Measurements from ENCODE around the gene VPS33A.
"Not testable (repeated sequence)": the region's sequence is repeated elsewhere in the genome, so short reads cannot be mapped to it uniquely, and the experiment has no call there.

Gene VPS33A

DNA sequence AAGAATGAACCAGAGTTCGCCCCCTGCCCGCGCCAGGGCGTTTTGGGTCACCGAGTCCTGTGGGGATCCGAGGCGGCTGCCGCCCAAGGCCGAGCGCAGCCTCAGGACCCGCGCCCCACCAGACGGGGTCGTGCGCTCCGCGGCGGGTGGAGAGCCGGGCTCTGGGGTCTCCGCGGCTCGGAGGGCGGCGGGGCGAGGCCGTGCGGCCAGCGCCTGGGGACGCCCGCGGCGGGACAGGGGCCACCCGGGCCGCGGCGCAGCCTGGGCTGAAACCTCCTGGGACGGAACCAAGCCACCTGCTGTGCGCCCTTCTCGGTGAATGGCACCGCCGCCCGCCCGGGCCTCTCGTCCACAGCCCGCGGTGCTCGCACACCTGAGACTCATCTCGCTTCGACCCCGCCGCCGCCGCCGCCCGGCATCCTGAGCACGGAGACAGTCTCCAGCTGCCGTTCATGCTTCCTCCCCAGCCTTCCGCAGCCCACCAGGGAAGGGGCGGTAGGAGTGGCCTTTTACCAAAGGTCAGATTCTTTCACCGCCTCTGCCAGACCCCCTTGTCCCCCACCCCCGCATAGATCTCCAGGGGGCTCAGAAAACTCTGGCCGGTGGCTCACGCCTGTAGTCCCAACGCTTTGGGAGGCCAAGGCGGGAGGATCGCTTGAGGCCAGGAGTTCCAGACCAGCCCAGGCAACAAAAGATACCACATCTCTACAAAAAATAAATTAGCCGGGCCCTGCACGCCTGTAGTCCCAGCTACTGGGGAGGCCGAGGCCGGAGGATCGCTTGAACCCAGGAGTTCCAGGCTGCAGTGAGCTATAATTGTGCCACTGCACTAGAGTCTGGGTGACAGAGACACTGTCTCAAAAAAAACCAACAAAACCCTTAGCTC lies 61.9 kb downstream of the VPS33A start:
- no peak for DNase-seq (ENCODE audit: low read depth in 3 of 3)

DNA sequence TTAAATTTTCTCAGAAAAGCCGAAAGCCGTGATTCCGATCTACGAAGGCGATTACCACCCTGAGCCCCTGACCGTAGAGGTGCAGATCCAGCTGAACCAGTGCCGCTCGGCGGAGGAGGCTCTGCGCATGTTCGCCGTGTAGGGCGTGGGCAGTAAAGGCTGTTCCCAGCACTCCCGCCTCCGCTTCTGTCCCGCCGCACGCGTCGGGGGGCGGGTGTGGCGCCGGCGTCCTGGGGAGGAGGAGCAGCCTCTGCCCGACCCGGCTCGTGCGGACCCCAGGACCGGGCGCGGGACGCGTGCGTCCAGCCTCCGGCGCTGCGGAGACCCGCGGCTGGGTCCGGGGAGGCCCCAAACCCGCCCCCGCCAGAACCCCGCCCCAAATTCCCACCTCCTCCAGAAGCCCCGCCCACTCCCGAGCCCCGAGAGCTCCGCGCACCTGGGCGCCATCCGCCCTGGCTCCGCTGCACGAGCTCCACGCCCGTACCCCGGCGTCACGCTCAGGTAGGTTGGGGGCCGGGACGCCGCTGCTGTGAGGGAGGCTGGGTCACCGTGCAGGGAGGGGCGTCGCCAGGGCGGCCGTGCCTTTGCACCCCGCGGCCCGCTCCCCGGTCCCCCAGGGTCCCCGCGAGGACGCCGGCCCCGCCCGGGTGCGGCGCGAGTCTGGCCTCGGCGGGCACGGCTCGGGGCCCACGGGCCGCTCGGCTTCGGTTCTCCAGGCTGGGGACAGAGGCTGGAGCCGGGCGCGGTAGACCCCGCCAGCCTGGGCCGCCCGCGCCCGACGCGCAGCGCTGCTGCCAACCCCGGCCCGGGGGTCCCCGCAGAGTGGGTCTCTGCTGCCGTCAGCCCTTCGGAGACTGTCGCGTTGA lies 62.8 kb downstream of the VPS33A start, which contains the start of gene B3GNT4:
TSS of gene B3GNT4 (plus strand) at position 409 of the 866 bp plus-strand sequence. CDS start 910 bp downstream, outside the sequence.
- DNase-seq (ENCODE audit: low read depth in 3 of 3): peak; percentile 23 to 72 (median 29)

DNA sequence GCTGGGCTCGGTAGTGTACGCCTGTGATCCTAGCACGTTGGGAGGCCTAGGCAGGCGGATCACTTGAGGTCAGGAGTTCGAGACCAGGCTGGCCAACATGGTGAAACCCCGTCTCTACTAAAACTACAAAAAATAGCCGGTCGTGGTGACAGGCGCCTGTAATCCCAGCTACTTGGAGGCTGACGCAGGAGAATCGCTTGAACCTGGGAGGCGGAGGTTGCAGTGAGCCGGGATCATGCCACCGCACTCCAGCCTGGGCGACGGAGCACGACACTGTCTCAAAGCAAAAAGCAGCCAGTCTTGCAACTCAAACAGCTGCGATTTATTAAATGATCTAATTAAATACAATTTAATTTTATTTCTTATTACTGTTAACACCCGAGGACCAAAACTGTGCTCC lies 63.5 kb downstream of the VPS33A start:
- not testable (repeated sequence) for DNase-seq (ENCODE audit: low read depth in 3 of 3)

DNA sequence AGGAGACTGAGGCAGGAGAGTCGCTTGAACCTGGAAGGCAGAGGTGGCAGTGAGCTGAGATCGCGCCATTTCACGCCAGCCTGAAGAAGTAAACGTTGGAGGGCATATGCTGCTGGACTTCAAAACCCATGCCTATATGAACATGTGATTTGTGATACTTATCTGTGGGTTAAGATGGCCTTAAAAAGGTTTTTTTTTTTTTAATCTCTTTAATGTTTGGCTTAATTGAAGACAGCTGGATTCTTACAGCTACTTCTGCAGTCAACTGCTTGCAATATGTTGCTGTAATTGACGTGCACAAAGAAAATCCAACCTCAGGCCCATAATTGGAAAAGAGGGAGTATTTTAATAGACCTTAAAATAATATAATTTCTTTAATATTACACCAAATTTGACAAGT lies 64.3 kb downstream of the VPS33A start:
- no peak for DNase-seq (ENCODE audit: low read depth in 3 of 3)

DNA sequence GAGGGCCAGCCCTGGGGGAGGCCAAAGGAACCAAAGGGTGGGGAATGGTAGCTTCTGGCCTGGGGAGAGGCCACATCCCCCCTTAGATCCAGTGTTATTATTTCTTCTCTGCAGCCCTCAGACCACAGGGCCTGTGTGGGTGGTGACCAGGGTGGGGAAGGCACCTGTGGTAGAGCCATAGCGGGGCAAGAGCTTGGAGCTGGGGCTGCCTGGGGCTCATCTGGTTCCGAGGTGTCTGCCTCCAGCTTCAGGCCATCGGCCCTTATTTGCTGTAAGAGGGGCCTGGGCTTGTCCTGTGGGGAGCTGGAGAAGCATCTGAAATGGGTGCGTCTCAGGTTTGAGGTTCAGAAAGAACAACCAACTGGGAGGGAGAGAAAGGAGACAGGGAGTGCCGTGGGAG lies 64.9 kb downstream of the VPS33A start:
- no peak for DNase-seq (ENCODE audit: low read depth in 3 of 3)

DNA sequence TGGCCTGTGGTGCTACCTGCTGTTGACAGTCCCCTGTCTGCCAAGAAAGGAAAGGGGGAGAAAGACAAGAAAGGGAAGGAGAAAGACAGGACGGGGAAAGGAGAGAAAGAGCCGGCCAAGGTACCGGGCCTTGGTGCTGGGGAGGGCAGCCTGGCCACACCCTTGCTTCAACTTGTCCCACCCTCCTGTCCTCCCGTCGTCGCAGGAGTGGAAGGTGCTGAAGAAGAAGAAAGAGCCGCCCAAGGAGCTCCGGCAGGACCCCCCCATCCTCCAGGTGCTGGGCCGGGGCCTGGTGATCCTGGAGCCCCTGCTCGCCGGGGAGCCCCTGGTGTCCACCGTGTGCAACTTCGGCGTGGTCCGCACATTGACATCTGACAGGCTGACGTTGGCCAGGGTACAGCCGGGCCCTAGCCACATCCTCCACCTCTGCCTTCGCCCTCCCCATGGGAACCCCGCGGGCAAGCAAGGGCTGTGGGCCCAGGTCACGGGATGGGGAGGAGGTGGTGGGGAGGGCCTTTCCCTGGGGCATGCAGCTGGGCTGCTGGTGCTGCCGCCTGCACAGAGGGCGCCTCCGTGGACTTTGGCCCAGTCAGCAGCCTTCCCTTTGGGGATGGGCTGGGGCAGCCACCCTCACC lies 65.6 kb downstream of the VPS33A start:
- no peak for DNase-seq (ENCODE audit: low read depth in 3 of 3)

DNA sequence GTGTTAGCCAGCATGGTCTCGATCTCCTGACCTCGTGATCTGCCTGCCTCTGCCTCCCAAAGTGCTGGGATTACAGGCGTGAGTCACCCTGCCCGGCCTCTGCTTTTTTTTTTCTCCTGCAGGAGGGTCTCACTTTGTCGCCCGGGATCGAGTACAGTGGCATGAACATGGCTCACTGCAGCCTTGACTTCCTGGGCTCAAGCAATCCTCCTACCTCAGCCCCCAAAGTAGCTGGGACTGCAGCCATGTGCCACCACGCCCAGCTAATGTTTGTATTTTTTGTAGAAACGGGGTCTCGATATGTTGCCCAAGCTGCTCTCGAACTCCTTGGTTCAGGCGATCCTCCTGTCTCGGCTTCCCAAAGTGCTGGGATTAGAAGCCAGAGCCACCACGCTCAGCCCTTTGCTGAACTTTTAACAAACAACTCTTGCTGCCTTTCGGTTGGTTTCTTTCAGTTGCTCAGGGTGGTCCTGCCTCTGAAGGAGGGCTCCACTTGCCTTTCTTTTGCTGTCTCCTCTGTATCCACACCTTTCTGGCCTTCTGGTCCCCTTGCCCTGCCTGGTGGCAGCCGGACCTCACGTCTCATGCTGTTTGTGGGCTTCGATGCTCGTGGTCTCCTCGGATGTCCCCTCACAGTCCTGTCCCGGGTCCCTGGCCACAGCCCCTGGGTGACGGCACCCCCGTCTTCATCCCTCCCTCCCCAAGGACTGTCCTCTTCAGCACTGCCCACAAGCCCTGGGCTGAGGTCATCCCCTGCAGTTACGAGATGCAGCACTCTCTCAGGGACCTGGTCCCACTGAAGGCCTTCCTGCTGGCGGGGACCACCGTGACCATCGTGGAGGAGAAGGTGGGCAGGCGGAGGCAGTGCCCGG lies 66.6 kb downstream of the VPS33A start:
- no peak for DNase-seq (ENCODE audit: low read depth in 3 of 3)

DNA sequence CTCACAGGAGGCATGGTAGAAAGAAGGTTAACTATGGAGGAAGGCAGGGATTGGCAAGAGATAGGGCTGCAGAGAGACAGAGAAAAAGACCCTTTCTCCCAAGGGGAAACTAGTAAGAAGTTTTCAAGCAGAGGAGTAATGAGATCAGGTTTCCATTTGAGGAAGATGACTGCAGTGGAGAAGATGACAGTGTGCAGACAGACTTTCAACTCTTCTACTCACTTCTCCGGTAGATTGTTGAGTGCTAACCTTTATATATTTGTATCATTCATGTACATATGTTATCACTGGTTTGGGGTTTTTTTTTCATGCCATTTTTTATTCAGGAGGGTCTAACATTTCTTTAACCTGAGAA lies 68.7 kb downstream of the VPS33A start:
- no peak for DNase-seq (ENCODE audit: low read depth in 3 of 3)

DNA sequence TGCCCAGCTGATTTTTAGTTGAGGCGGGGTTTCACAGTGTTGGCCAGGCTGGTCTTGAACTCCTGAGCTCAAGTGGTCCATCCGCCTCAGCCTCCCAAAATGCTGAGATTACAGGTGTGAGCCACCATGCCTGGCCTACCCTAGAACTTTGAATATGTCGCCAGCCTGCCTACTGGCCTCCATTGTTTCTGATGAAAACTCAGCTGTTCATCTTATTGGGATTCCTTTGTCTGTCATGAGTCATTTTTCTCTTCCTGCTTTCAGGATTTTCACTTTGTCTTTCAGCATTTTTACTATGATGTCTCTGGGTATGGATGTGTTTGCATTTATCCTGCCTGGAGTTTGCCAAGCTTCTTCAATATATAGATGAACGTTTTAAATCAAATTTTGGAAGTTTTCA lies 70.9 kb downstream of the VPS33A start:
- DNase-seq (ENCODE audit: low read depth in 3 of 3): no peak

DNA sequence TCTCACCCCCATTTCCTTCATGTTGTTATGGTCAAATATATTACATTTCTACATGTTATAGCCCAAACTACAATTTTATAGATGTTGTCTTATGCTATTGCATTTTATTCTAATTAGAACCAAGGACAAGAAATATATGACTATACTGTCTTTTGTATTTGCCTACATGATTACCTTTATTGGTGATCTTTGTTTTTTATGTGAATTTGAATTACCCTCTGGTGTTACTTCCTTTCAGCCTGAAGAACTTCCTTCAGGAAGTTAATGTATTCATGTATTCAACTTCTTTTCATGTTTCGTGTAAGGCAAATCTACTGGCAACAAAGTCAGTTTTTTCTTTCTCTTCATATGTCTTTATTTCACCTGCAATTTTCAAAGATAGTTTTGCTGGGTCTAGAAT lies 71.5 kb downstream of the VPS33A start:
- DNase-seq (ENCODE audit: low read depth in 3 of 3): no peak

DNA sequence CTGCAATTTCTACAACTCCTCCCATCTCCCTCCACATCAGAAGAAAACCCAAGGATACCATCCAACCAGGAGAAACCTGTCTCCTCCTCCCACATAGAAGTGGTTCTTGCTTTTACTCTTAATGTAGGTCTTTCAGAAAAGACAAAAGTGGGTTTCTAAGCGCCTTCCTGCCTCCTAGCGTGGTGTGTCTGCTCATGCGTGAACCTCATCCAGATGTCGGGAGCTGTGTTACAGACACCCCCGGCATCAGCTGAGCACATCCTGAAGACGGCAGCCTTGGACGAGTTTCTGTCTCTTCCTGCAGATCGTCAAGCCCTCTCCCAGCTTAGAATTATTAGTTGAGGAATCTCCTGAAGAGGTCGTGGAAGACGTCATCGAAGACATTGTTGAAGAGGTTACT lies 73.9 kb downstream of the VPS33A start:
- no peak for DNase-seq (ENCODE audit: low read depth in 3 of 3)

DNA sequence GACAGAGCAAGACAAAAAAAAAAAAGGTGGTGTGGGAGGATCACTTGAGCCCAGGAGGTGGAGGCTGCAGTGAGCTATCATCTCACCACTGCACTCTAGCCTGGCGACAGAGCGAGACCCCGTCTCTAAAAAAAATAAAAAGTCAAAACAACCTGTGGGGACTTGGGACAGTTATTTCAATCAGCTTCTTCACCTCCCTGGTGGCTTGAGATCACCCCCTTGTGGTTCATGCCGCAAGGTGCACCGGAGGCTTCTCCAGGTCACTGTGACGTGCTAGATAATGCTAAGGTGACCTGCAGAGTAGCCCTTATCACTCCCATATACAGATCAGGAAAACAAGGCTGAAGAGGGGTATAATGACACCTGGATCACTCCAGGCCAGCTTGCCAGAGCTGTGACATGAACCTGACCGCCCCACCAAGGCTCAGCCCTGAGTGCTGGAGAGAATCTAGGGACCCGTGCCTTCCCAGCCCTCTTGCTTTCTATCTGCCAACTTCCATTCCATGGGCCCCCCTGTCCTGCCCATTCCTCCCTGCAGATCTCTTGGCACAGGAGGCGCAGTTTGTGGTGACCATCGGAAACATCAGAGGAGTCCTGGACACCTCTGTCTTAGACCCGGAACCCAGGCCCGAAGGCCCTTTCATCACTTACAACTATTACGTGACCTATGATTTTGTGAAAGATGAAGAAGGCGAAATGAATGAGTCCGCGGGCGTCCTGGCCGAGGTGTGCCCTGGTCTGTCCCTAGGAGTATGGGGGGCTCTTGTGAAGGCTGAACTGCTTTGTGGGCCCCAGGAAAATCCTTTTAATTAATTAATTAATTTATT lies 75.2 kb downstream of the VPS33A start:
- peak; percentile 25 to 68 (median 58) for DNase-seq (ENCODE audit: low read depth in 3 of 3)

DNA sequence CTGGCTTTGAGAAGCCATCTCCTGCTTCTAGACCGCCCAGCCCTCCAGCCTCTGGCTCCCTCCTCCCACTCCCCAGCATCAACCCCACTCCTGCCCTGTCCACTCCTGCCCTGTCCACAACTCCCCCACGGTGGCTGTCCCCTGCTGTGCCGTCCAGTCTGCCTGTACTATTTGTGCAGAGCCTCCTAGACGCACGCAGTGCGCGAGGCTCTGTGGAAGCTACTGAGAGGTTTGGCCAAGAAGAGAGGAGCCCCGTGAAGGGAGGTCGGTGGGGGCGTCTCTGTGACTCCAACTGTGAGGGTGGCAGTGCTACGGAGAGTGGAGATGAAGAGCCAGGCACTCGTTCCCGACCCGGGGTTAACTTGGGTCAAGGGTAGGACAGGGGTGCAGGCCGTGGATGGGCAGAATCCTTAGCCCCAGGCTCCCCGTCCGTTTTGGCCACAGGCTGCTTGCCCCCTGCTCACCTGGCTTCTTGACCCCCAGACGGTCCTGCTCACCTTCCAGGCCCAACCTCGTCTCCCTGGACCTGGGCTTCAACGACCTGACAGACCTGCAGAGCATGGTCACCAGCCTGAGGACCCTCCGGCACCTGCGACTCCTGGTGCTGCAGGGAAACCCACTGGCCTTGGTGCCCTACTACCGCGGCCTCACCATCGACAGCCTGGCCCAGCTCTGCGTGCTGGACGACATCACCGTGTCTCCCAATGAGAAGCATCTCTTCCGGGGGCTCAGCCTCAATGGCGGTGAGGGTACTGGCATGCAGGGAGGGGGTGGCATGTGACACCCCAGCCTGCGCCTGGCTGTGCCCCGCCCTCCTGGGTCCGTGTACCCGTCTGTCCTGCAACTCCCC lies 76.4 kb downstream of the VPS33A start:
- DNase-seq (ENCODE audit: low read depth in 3 of 3): no peak

DNA sequence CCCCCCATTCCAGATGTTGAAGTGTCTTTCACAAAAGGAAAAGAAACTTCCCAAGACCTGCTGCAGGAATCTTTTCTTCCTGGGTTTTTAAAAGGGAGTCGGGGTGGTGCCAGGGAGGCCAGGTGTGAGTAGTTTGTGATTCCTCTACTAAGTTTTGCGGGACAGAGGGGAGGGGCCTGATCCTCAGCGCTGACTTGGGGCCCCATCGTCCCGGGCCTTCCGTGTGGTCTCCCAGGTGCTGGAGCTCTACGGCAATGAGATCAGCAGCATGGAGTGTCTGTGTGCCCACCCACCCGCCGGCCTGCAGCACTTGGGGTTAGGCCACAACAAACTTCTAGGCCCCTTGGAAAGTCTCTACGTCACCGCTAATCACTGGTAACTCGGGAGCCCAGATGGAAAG lies 78.8 kb downstream of the VPS33A start:
- no peak for DNase-seq (ENCODE audit: low read depth in 3 of 3)

DNA sequence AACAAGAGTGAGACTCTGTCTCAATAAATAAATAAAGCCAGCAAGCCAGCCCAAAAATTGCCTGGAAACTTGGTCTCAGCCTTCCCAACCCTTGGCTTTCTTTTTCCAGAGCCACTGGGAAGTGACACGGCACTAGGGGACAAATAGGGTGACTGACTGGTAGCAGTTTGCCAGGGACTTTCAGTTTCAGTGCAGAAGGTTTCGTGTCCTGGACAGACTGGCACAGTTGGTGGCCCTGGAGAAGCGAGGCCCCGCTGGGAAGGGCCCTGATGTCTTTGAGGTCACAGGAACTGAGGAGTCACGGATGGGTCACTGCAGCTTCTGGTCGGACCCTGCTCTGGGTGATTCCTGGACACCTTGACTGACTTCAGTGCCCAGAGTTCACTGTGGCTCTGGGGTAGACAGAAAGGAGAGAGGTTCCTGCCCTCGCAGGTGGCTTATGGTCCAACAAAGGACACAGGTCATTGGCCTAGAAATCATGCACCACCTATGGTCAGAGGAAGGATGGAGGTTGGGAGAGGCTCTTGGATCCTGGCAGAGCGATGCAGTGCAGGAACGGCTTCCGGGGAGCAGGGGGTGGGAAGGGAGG lies 80.7 kb downstream of the VPS33A start:
- no peak for DNase-seq (ENCODE audit: low read depth in 3 of 3)

DNA sequence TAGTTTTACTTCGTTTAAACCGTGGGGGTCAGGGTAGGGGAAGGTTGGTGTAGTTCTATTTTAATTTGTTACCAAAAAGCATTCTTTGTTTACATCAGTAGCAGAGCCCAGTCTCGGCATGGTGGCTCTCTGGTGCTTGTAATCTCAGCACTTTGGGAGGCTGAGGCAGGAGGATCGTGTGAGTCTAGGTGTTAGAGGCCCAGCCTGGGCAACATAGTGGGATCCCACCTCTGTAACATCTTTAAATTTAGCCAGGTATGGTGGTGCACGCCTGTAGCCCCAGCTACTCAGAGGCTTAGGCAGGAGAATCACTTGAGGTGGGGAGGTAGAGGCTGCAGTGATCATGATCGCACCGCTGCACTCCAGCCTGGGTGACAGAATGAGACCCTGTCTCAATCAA lies 81.2 kb downstream of the VPS33A start:
- no peak for DNase-seq (ENCODE audit: low read depth in 3 of 3)

DNA sequence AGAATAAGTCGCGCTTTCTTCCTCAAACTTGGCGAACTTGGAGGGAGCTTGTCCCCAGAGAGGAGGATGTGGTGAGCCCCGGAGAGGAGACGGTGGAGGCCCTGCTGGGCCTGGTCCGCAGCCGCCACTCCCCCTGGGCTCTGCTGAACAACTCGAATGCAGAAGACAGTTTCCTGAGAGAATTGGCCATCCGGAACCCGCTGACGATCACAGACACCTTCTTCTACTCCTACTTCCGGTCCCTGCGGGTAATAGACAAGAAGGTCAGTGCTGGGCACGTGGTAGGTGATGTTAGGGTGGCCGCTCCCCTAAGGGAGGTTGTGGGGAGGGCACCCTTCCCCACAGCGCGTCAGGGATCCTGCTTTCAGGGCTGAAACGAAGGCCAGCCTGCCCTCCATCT lies 81.8 kb downstream of the VPS33A start:
- no peak for DNase-seq (ENCODE audit: low read depth in 3 of 3)

DNA sequence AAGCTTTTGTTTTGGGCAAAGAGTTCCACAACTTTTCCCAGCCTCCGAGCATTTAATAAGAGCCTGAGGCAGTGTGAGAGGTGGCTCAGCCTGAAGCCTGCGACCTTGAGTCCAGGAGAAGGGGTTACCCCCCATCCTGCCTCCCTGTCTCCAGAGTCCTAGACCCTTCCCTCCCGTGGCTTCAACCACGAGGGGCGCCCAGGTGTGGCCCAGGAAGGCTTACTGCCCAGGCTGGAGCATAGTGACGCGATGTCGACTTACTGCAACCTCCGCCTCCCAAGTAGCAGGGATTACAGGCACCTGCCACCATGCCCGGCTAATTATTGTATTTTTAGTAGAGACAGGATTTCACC lies 82.7 kb downstream of the VPS33A start:
- DNase-seq (ENCODE audit: low read depth in 3 of 3): no peak

DNA sequence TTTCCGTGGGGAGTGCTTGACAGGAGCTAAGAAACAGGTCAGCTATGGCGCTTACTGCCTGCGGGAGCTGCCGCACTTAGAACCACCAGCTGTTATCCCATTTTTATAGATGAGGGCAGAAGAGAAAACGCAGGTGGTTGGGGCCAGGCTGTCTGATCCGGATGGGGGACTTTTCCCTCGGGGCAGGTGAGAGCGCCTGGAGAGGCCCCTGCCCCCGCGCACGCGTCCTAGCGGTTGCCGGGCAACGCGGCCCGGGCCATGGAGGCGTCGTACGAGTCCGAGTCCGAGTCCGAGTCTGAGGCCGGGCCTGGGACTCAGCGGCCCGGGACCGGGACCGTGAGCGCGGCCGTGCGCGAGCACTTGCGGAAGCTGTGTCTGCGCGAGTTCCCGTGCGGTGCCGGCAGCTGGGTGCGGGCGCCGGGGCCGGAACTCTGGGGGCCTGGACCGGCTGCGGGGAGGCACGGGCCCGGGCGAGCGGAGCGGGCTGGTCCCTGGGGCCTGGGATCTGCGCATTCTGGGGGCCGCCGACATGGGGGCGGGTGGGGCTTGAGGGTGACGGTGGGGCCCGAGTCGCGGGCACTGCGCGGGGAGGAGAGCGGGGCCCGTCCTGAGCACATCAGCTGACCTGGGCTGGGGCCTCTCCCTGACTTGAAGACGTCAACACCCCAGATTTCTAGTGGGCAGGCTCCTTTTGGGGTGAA lies 83.3 kb downstream of the VPS33A start, which contains the start of gene LRRC43:
TSS of gene LRRC43 (plus strand) at position 237 of the 701 bp plus-strand sequence. CDS start at position 259, 22 bp downstream.
- no peak for DNase-seq (ENCODE audit: low read depth in 3 of 3)
